ENCODE data around the gene ARHGAP24.

ARHGAP24 gene

DNA sequence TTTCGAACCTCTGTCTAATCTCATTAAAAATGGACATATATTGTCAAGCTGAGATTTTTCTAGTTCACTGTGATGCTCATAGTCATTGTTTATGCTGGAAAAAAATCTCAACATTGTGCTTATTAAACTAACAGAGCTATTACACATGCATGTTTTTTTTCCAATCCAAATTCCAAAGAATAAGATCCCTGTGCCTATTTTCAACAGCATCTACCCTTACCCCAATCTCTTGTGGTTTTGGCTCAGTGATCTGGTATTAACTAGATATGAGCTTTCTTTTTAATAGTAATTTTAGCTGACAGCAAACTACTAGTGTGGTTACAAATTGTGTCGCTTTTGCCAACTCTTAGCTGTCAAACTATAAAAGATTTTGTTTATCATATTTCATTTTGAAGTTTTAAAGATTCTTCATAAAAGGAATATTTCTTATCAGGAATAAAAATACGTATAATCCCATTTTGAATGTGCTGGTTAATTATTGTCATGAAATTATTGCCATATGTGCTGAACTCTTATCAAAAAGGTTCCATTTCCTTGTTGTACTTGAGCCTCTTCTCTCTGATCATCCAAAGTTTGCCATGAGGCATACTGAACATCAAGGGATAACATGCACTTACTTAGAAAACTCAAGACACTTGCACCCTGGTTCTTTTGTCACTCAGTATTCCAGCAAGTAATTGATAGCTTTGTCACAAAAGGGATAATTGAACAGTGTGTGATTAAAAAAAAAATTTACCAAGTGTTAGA lies 241.2 kb downstream of the ARHGAP24 start:
- peaks cover 8% of the 10 kb centered on the region; the same call in 1 of the 2 replicates for H3K79me2 ChIP-seq (ENCODE audit: insufficient read depth, low read length)
- H4K20me1 ChIP-seq (ENCODE audit: low read depth, low read length): no peaks in the 10 kb centered on the region
- no peaks in the 10 kb centered on the region for H3K9me2 ChIP-seq (replicated peaks; ENCODE audit: insufficient read depth, low read length)
- TF ChIP-seq, protein P1, sequence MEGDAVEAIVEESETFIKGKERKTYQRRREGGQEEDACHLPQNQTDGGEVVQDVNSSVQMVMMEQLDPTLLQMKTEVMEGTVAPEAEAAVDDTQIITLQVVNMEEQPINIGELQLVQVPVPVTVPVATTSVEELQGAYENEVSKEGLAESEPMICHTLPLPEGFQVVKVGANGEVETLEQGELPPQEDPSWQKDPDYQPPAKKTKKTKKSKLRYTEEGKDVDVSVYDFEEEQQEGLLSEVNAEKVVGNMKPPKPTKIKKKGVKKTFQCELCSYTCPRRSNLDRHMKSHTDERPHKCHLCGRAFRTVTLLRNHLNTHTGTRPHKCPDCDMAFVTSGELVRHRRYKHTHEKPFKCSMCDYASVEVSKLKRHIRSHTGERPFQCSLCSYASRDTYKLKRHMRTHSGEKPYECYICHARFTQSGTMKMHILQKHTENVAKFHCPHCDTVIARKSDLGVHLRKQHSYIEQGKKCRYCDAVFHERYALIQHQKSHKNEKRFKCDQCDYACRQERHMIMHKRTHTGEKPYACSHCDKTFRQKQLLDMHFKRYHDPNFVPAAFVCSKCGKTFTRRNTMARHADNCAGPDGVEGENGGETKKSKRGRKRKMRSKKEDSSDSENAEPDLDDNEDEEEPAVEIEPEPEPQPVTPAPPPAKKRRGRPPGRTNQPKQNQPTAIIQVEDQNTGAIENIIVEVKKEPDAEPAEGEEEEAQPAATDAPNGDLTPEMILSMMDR (IDR thresholded peaks at IDR 0.05; ENCODE audit: insufficient read depth, low read length, poor library complexity, severe bottlenecking): no peak
- no peak for TF ChIP-seq EZH2phosphoT487 (conservative IDR thresholded peaks at IDR 0.05; ENCODE audit: low read length)
- no peaks in the 10 kb centered on the region for H3K36me3 ChIP-seq (ENCODE audit: low read length)
- H3K9ac ChIP-seq (ENCODE audit: low read length): no peak overlapping the region
- no peak overlapping the region for H2AFZ ChIP-seq (ENCODE audit: low read depth, low read length, severe bottlenecking)
- peaks cover 32% of the 10 kb centered on the region for H3F3A ChIP-seq (ENCODE audit: insufficient read depth)
- H3K27ac ChIP-seq (ENCODE audit: low read depth, low read length): peak overlapping the region; percentile 48; the same call in 1 of the 2 replicates
- no peak overlapping the region for H3K4me3 ChIP-seq (ENCODE audit: insufficient read depth, low read length, poor library complexity, severe bottlenecking)
- no peaks in the 10 kb centered on the region for H3K9me3 ChIP-seq (ENCODE audit: insufficient read depth, low read length)
- H3K27me3 ChIP-seq (ENCODE audit: low read length): no peaks in the 10 kb centered on the region
- H3K4me2 ChIP-seq (ENCODE audit: low read depth, low read length, poor library complexity, severe bottlenecking): peak overlapping the region; percentile 35

- Histone ChIP-seq H3K4me2 (ENCODE audit: low read depth, low read length, poor library complexity, severe bottlenecking) (peak overlapping the region; percentile 35), H2AFZ (ENCODE audit: low read depth, low read length, severe bottlenecking) (no peak overlapping the region), H3K4me3 (ENCODE audit: insufficient read depth, low read length, poor library complexity, severe bottlenecking) (no peak overlapping the region), H3K9me2 (replicated peaks; ENCODE audit: insufficient read depth, low read length) (no peaks in the 10 kb centered on the region), H3F3A (ENCODE audit: insufficient read depth) (peaks cover 26% of the 10 kb centered on the region; the same call in 1 of the 2 replicates), H3K9ac (ENCODE audit: low read length) (peak overlapping the region; percentile 11; the same call in 1 of the 2 replicates), H3K9me3 (ENCODE audit: insufficient read depth, low read length) (no peaks in the 10 kb centered on the region), H3K36me3 (ENCODE audit: low read length) (no peaks in the 10 kb centered on the region), H4K20me1 (ENCODE audit: low read depth, low read length) (no peaks in the 10 kb centered on the region), H3K79me2 (ENCODE audit: insufficient read depth, low read length) (peaks cover 8% of the 10 kb centered on the region; the same call in 1 of the 2 replicates), H3K27ac (ENCODE audit: low read depth, low read length) (peak overlapping the region; percentile 48), H3K27me3 (ENCODE audit: low read length) (no peaks in the 10 kb centered on the region)
- TF ChIP-seq, protein P1 (IDR thresholded peaks at IDR 0.05; ENCODE audit: insufficient read depth, low read length, poor library complexity, severe bottlenecking): no peak
- TF ChIP-seq EZH2phosphoT487 (conservative IDR thresholded peaks at IDR 0.05; ENCODE audit: low read length): no peak
Measured at GRCh38 chr4:85717351-85717750, 242.4 kb downstream of the ARHGAP24 start.

DNA sequence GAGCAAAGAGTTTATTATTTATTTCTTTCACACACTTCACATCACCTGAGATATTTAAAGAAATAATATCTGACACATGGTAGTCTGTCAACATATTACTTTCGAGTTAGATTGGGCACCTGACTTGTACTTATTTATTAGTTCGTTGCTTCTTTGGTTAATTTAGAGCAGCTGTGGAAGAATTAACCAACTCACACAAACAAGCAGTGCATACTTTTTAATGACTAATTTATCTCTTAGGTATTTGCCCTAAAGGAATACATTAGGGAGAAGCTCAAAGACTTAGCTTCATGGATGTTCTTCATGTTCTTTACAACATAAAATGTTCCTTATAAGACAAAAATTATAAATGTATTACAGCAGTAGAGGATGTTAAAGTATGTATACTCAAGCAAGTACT lies 242.9 kb downstream of the ARHGAP24 start:
- Histone ChIP-seq H3K27ac (ENCODE audit: low read depth, low read length) (peak overlapping the region; percentile 48), H3K4me2 (ENCODE audit: low read depth, low read length, poor library complexity, severe bottlenecking) (peak overlapping the region; percentile 35), H4K20me1 (ENCODE audit: low read depth, low read length) (no peaks in the 10 kb centered on the region), H3F3A (ENCODE audit: insufficient read depth) (peaks cover 22% of the 10 kb centered on the region; the same call in 1 of the 2 replicates), H3K9me3 (ENCODE audit: insufficient read depth, low read length) (no peaks in the 10 kb centered on the region), H3K4me3 (ENCODE audit: insufficient read depth, low read length, poor library complexity, severe bottlenecking) (no peak overlapping the region), H3K79me2 (ENCODE audit: insufficient read depth, low read length) (peaks cover 8% of the 10 kb centered on the region; the same call in 1 of the 2 replicates), H3K36me3 (ENCODE audit: low read length) (no peaks in the 10 kb centered on the region), H3K9me2 (replicated peaks; ENCODE audit: insufficient read depth, low read length) (no peaks in the 10 kb centered on the region), H2AFZ (ENCODE audit: low read depth, low read length, severe bottlenecking) (no peak overlapping the region), H3K9ac (ENCODE audit: low read length) (peak overlapping the region; percentile 11; the same call in 1 of the 2 replicates), H3K27me3 (ENCODE audit: low read length) (no peaks in the 10 kb centered on the region)
- TF ChIP-seq, protein P1 (IDR thresholded peaks at IDR 0.05; ENCODE audit: insufficient read depth, low read length, poor library complexity, severe bottlenecking): no peak
- no peak for TF ChIP-seq EZH2phosphoT487 (conservative IDR thresholded peaks at IDR 0.05; ENCODE audit: low read length)
